ENCODE results near the gene TPRKB. TPM values are rescaled to one million over a fixed set of nuclear protein-coding genes. Genes with fewer than 3 reads are reported as not detected.

TPRKB gene
- total RNA-seq, 1 donor from 2014 or later: 157 TPM

DNA sequence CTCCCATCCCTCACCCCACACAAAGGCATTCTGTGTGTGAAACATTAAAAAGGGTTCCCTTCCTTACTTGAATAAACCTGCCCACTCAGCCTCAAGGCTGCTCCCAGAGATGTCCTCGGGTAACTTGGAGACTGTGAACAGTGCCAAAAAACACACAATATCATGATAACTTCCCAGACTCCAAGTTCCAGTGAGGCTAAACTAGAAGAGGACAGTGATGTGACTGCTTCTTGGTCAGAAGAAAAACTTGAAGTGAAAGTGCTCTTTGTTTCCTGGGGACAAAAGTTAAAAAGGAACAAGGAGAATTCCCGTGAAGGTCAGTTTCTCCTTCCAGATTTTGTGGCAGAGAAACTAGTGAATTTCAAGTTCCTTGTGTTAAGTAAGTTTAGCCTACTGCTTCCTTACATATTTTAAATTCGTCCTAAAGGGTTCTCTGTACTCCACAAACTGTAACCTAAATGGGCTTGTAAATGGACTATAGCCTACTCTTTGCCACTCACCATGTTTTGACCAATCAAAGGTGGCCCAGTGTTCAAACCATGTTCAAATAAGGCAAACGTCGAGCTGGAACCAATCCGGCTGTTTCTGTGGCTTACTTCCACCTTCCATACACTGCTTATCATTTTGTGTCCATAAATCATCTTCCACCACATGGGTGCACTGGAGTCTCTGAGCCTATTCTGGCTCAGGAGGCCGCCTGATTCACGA is 20.4 kb downstream of the TPRKB start:
- Histone ChIP-seq H3K9ac (no peak overlapping the region), H3K4me2 (no peak overlapping the region), H2AFZ (replicated peaks) (no peak overlapping the region), H3K4me1 (no peaks in the 10 kb centered on the region), H4K20me1 (ENCODE audit: low read depth) (no peaks in the 10 kb centered on the region), H3K27me3 (peaks cover 43% of the 10 kb centered on the region), H3K79me2 (ENCODE audit: low read depth) (no peaks in the 10 kb centered on the region), H3K27ac (no peak overlapping the region), H3K36me3 (no peaks in the 10 kb centered on the region), H3F3A (ENCODE audit: low read depth) (no peaks in the 10 kb centered on the region), H3K9me3 (ENCODE audit: low read depth) (no peaks in the 10 kb centered on the region), H3K4me3 (no peak overlapping the region)
- no peak overlapping the region for H3K27ac Mint-ChIP-seq
- DNase-seq (ENCODE audit: low spot score): no peak
- H3K9me3 Mint-ChIP-seq: peaks cover 8% of the 10 kb centered on the region
- no peak for TF ChIP-seq EZH2 (IDR thresholded peaks at IDR 0.05)
- TF ChIP-seq, protein P1, sequence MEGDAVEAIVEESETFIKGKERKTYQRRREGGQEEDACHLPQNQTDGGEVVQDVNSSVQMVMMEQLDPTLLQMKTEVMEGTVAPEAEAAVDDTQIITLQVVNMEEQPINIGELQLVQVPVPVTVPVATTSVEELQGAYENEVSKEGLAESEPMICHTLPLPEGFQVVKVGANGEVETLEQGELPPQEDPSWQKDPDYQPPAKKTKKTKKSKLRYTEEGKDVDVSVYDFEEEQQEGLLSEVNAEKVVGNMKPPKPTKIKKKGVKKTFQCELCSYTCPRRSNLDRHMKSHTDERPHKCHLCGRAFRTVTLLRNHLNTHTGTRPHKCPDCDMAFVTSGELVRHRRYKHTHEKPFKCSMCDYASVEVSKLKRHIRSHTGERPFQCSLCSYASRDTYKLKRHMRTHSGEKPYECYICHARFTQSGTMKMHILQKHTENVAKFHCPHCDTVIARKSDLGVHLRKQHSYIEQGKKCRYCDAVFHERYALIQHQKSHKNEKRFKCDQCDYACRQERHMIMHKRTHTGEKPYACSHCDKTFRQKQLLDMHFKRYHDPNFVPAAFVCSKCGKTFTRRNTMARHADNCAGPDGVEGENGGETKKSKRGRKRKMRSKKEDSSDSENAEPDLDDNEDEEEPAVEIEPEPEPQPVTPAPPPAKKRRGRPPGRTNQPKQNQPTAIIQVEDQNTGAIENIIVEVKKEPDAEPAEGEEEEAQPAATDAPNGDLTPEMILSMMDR (IDR thresholded peaks at IDR 0.05): no peak
- TF ChIP-seq EZH2phosphoT487 (IDR thresholded peaks at IDR 0.05): no peak
- peaks cover 9% of the 10 kb centered on the region for H3K27me3 Mint-ChIP-seq (ENCODE audit: insufficient read depth, low read depth)
- H3K36me3 Mint-ChIP-seq: peaks cover 3% of the 10 kb centered on the region
- no peaks in the 10 kb centered on the region for H3K4me1 Mint-ChIP-seq
- no peak overlapping the region for H3K4me3 Mint-ChIP-seq

DNA sequence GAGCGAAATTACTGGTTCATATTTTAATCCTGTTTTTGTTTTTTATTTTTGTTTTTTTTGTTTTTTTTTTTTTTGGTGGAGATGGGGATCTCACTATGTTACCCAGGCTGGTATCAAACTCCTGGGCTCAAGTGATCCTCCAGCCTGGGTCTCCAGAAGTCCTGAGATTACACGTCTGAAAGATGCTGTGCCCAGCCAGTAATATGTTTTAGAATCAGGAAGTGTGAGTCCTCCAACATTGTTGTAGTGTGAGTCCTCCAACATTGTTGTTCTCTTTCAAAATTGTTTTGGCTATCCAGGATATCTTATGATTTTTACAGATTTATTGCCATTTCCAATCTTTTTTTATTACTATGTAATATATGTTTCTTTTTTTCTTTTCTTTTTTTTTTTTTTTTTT is 23.1 kb downstream of the TPRKB start:
- Histone ChIP-seq H3K4me2 (no peak overlapping the region), H3K27me3 (peaks cover 67% of the 10 kb centered on the region), H4K20me1 (ENCODE audit: low read depth) (no peaks in the 10 kb centered on the region), H3K79me2 (ENCODE audit: low read depth) (no peaks in the 10 kb centered on the region), H3F3A (ENCODE audit: low read depth) (no peaks in the 10 kb centered on the region), H3K4me3 (no peak overlapping the region), H3K9ac (no peak overlapping the region), H2AFZ (replicated peaks) (no peak overlapping the region), H3K36me3 (no peaks in the 10 kb centered on the region), H3K9me3 (ENCODE audit: low read depth) (no peaks in the 10 kb centered on the region), H3K27ac (no peak overlapping the region), H3K4me1 (no peaks in the 10 kb centered on the region)
- Mint-ChIP-seq H3K9me3 (peaks cover 5% of the 10 kb centered on the region), H3K27me3 (ENCODE audit: insufficient read depth, low read depth) (peaks cover 8% of the 10 kb centered on the region), H3K27ac (no peak overlapping the region), H3K36me3 (no peaks in the 10 kb centered on the region), H3K4me1 (no peaks in the 10 kb centered on the region), H3K4me3 (no peak overlapping the region)
- no peak for DNase-seq (ENCODE audit: low spot score)
- TF ChIP-seq EZH2phosphoT487 (IDR thresholded peaks at IDR 0.05): no peak
- no peak for TF ChIP-seq EZH2 (IDR thresholded peaks at IDR 0.05)
- TF ChIP-seq, protein P1 (IDR thresholded peaks at IDR 0.05): no peak

DNA sequence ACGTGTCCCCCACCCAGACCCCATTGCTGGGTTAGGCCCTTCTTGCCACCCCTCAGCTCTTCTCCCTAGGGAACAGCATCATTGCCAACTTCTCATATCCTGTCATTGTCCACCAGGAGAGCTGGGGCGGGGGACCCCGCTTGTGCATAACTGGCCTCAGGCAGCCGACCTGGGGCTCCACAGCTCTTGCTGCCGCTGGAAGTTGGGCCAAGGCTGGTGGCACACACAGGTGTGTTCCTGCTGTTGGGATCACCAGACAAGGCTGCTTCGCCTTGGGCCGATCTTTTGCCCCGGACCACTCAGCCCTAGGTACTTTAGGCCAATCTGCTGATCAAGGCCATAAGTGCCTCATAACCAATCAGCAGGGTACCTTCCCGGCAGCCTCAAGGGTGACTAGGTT is 28.6 kb downstream of the TPRKB start:
- Histone ChIP-seq H3K27ac (no peak overlapping the region), H3K36me3 (no peaks in the 10 kb centered on the region), H3K4me2 (no peak overlapping the region), H3F3A (ENCODE audit: low read depth) (no peaks in the 10 kb centered on the region), H3K9ac (no peak overlapping the region), H3K79me2 (ENCODE audit: low read depth) (no peaks in the 10 kb centered on the region), H2AFZ (replicated peaks) (no peak overlapping the region), H3K4me3 (no peak overlapping the region), H3K27me3 (peaks cover 58% of the 10 kb centered on the region), H4K20me1 (ENCODE audit: low read depth) (no peaks in the 10 kb centered on the region), H3K4me1 (no peaks in the 10 kb centered on the region), H3K9me3 (ENCODE audit: low read depth) (no peaks in the 10 kb centered on the region)
- no peak overlapping the region for H3K4me3 Mint-ChIP-seq
- no peak overlapping the region for H3K27ac Mint-ChIP-seq
- H3K9me3 Mint-ChIP-seq: peaks cover 2% of the 10 kb centered on the region
- H3K4me1 Mint-ChIP-seq: no peaks in the 10 kb centered on the region
- H3K27me3 Mint-ChIP-seq (ENCODE audit: insufficient read depth, low read depth): peaks cover 7% of the 10 kb centered on the region
- TF ChIP-seq EZH2phosphoT487 (IDR thresholded peaks at IDR 0.05) (no peak), EZH2 (IDR thresholded peaks at IDR 0.05) (no peak)
- TF ChIP-seq, protein P1 (IDR thresholded peaks at IDR 0.05): no peak
- no peaks in the 10 kb centered on the region for H3K36me3 Mint-ChIP-seq
- DNase-seq (ENCODE audit: low spot score): no peak
